PC-3 (cell line): Measurements from ENCODE around the gene SEPTIN8. TPM values are rescaled to one million over a fixed set of nuclear protein-coding genes. Genes with fewer than 3 reads are reported as not detected.

Experiments used
- ATAC-seq: fragments of 200-7000 bp; cut with Tn5 transposase; 2 replicates; pipeline ENCODE4 v1.9.1; 2020; ENCODE audit warnings: mild to moderate bottlenecking, moderate library complexity
- BruUV-seq: library from RNA; stranded (reverse); fragments of 400-500 nt; replicated peaks from 2 replicates; lab custom pipeline; 2021; lab: Mats Ljungman, UMichigan
- CTCF ChIA-PET: fragments of 300-600 bp; sonication (Branson Sonifier 250); formaldehyde crosslinking; loops from one replicate; lab custom pipeline; 2022; ENCODE audit warnings: antibody characterized with exemption; lab: Charles Lee
- POLR2A ChIA-PET: fragments of 300-600 bp; sonication (Branson Sonifier 250); formaldehyde crosslinking; loops from one replicate; lab custom pipeline; 2022; ENCODE audit warnings: antibody characterized with exemption; ENCODE audit not compliant: unreplicated experiment; lab: Charles Lee
- DNase-seq: peaks from one replicate; pipeline ENCODE4 v3.0.0-alpha.2; 2015
- H2AFZ ChIP-seq: fragments of 300-600 bp; sonication (generic); 2 replicates; pipeline ENCODE4 v1.6.0; 2016; ENCODE audit warnings: antibody characterized with exemption, low read length
- H3F3A ChIP-seq: fragments of 300-600 bp; sonication (generic); one replicate; pipeline ENCODE4 v1.6.0; 2017; ENCODE audit warnings: antibody characterized with exemption, low read length, control low read depth, mild to moderate bottlenecking; ENCODE audit not compliant: unreplicated experiment
- H3K27ac ChIP-seq: fragments of 300-600 bp; sonication (generic); 2 replicates; pipeline ENCODE4 v1.5.1; 2016; ENCODE audit warnings: mild to moderate bottlenecking, low read length
- H3K27me3 ChIP-seq: fragments of 300-600 bp; sonication (generic); 2 replicates; pipeline ENCODE4 v1.6.1; 2016; ENCODE audit warnings: low read length, mixed read lengths
- H3K36me3 ChIP-seq: fragments of 300-600 bp; sonication (generic); 2 replicates; pipeline ENCODE4 v1.6.1; 2016; ENCODE audit warnings: low read depth, mixed run types, low read length, mixed read lengths
- H3K4me1 ChIP-seq: fragments of 300-600 bp; sonication (generic); 2 replicates; pipeline ENCODE4 v1.5.1; 2016; ENCODE audit warnings: low read length; ENCODE audit not compliant: insufficient read depth
- H3K4me2 ChIP-seq: fragments of 300-600 bp; sonication (generic); 2 replicates; pipeline ENCODE4 v1.6.0; 2016; ENCODE audit warnings: low read length
- H3K4me3 ChIP-seq: fragments of 300-600 bp; sonication (generic); 2 replicates; pipeline ENCODE4 v1.5.1; 2016; ENCODE audit warnings: mild to moderate bottlenecking, low read length, mixed read lengths
- H3K79me2 ChIP-seq: fragments of 300-600 bp; sonication (generic); 2 replicates; pipeline ENCODE4 v1.6.1; 2017; ENCODE audit warnings: low read length, mixed read lengths
- H3K9ac ChIP-seq: fragments of 300-600 bp; sonication (generic); 2 replicates; pipeline ENCODE4 v1.6.0; 2016; ENCODE audit warnings: mild to moderate bottlenecking, low read length
- H3K9me2 ChIP-seq: fragments of 300-600 bp; sonication (generic); replicated peaks from 2 replicates; pipeline ENCODE4 v1.6.1; 2016; ENCODE audit warnings: mixed run types, low read length, mixed read lengths
- H3K9me3 ChIP-seq: fragments of 300-600 bp; sonication (generic); 2 replicates; pipeline ENCODE4 v1.6.1; 2016; ENCODE audit warnings: low read length, mixed read lengths
- H4K20me1 ChIP-seq: fragments of 300-600 bp; sonication (generic); 2 replicates; pipeline ENCODE4 v1.6.1; 2016; ENCODE audit warnings: low read length, mixed read lengths
- CTCF ChIP-seq: fragments of 300-600 bp; sonication (generic); conservative IDR thresholded peaks from 2 replicates; pipeline ENCODE4 v1.5.1; 2017; ENCODE audit warnings: antibody characterized with exemption, low read depth, mild to moderate bottlenecking, low read length
- EZH2 ChIP-seq: fragments of 300-600 bp; sonication (generic); IDR thresholded peaks from one replicate; pipeline ENCODE4 v1.6.1; 2017; ENCODE audit warnings: antibody characterized with exemption, mild to moderate bottlenecking, low read length; ENCODE audit not compliant: unreplicated experiment
- EZH2phosphoT487 ChIP-seq: fragments of 300-600 bp; sonication (generic); IDR thresholded peaks from 2 replicates; pipeline ENCODE4 v1.6.1; 2018; ENCODE audit warnings: mild to moderate bottlenecking, antibody characterized with exemption, low read length, borderline replicate concordance
- intact Hi-C: fragments of 100-400 bp; cut with micrococcal nuclease; formaldehyde crosslinking; loops from 2 replicates; pipeline ENCODE4 v1.9.0; 2023
- total RNA-seq: library from RNA; depleted of rRNA; stranded (reverse); fragments of >200 nt; gene quantifications from 2 replicates; pipeline ENCODE4 v1.2.3, GENCODE V29; 2014

The SEPTIN8 gene
- total RNA-seq, 1 experiment from 2014 or later = 21.9 TPM

DNA sequence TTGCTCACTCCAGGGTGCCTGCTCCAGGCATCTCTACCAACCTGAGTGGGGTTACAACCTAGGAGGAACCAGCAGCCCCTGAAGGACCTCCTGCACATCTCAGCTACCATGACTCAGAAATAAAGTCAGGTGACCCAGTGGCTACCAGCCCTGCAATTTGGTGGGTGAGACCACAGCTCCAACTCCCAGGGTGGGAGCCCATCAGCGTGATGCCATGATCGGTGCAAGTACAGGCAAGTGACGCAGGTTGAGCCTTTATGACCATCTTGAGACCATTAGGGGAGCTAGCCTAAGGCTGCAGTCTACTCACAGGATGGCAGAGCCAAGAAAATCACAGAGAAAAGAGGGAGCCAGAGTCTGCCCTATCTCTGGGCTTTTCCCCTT is 8.6 kb downstream of the SEPTIN8 start:
- H3K27ac ChIP-seq = no peak overlapping the region
- DNase-seq (no peak), ATAC-seq (no peak)
- H3K4me1 ChIP-seq = no peaks in the 10 kb centered on the region
- H3K9me3 ChIP-seq = no peaks in the 10 kb centered on the region
- TF ChIP-seq EZH2phosphoT487 = no peak
- TF ChIP-seq EZH2 = no peak
- TF ChIP-seq CTCF = no peak
- no peak overlapping the region for H3K4me2 ChIP-seq
- H3K9ac ChIP-seq = no peak overlapping the region
- no peaks in the 10 kb centered on the region for H3K36me3 ChIP-seq
- CTCF ChIA-PET = no interaction called here
- no peaks in the 10 kb centered on the region for H3F3A ChIP-seq
- H3K27me3 ChIP-seq = no peaks in the 10 kb centered on the region
- H3K9me2 ChIP-seq = no peaks in the 10 kb centered on the region
- no peaks in the 10 kb centered on the region for H4K20me1 ChIP-seq
- no peak overlapping the region for H2AFZ ChIP-seq
- POLR2A ChIA-PET = no interaction called here
- no TSS peak for BruUV-seq
- intact Hi-C loops = no loop called here
- H3K4me3 ChIP-seq = no peak overlapping the region
- H3K79me2 ChIP-seq = peaks cover 28% of the 10 kb centered on the region

DNA sequence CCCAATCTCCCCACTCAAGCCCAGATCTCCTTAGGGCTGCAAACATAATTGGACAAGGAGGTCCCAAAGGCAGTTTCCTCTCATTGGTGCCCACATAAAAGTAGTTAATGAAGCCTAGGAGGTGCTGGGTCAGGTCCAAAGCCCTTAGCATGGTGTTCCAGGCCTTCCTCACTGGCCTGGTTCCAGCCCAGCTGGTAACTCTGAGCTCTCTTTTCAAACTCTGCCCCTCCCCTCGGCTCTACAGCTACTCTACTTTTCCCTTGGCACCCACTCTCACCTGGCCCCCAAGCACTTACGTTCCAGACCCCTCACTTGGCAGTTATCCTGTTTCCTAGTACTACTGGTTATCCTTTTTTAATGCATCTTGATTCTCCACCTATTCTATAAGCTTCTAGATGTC is 9.9 kb downstream of the SEPTIN8 start:
- no peaks in the 10 kb centered on the region for H3K4me1 ChIP-seq
- peaks cover 23% of the 10 kb centered on the region for H3K79me2 ChIP-seq
- H3K4me3 ChIP-seq = no peak overlapping the region
- no peak overlapping the region for H3K4me2 ChIP-seq
- no peak for TF ChIP-seq CTCF
- TF ChIP-seq EZH2phosphoT487 = no peak
- TF ChIP-seq EZH2 = no peak
- no peak for DNase-seq
- no peak overlapping the region for H3K9ac ChIP-seq
- H3K9me2 ChIP-seq = no peaks in the 10 kb centered on the region
- no peak for ATAC-seq
- H3K9me3 ChIP-seq = no peaks in the 10 kb centered on the region
- no peaks in the 10 kb centered on the region for H3K36me3 ChIP-seq
- no peak overlapping the region for H3K27ac ChIP-seq
- no peaks in the 10 kb centered on the region for H4K20me1 ChIP-seq
- ChIA-PET POLR2A (no interaction called here), CTCF (interaction anchor here (0.6 to 0.7 kb wide), 2 partner anchors 15 to 529 kb away, joined by 3 to 5 read pairs; no protein-coding TSS in a partner anchor)
- H3F3A ChIP-seq = no peaks in the 10 kb centered on the region
- H2AFZ ChIP-seq = no peak overlapping the region
- BruUV-seq = no TSS peak
- intact Hi-C loops = no loop called here
- H3K27me3 ChIP-seq = no peaks in the 10 kb centered on the region

GRCh38 chr5:132766806-132767055 is 10.3 kb downstream of the SEPTIN8 start:
- Histone ChIP-seq H3K9me3 (no peaks in the 10 kb centered on the region), H3K4me2 (no peak overlapping the region), H2AFZ (no peak overlapping the region), H4K20me1 (no peaks in the 10 kb centered on the region), H3K4me1 (no peaks in the 10 kb centered on the region), H3K9me2 (no peaks in the 10 kb centered on the region), H3K27me3 (no peaks in the 10 kb centered on the region), H3K27ac (no peak overlapping the region), H3F3A (no peaks in the 10 kb centered on the region), H3K79me2 (peaks cover 22% of the 10 kb centered on the region), H3K4me3 (no peak overlapping the region), H3K9ac (no peak overlapping the region), H3K36me3 (no peaks in the 10 kb centered on the region; the same call in 1 of the 2 replicates)
- ATAC-seq (no peak), DNase-seq (no peak)
- CTCF ChIA-PET = interaction anchor here (0.7 kb wide), 1 partner anchor 529 kb away, joined by 3 read pairs; no protein-coding TSS in a partner anchor
- intact Hi-C loops = no loop called here
- POLR2A ChIA-PET = no interaction called here
- TF ChIP-seq EZH2 = no peak
- no peak for TF ChIP-seq CTCF
- TF ChIP-seq EZH2phosphoT487 = no peak
- no TSS peak for BruUV-seq
